HG02759 (cell line): Measurements from ENCODE around the gene FBXO31.

Source experiments
- ATAC-seq: cut with Tn5 transposase; IDR thresholded peaks from one replicate; pipeline ENCODE4 v1.9.1; 2021; ENCODE audit warnings: mild to moderate bottlenecking, moderate library complexity; ENCODE audit not compliant: unreplicated experiment

The FBXO31 gene

GRCh38 chr16:87330646-87331045 lies 52.9 kb downstream of the FBXO31 start:
- no peak for ATAC-seq

GRCh38 chr16:87330257-87330624 lies 53.3 kb downstream of the FBXO31 start:
- ATAC-seq, result no peak

- ATAC-seq, result no peak
Observed at GRCh38 chr16:87329436-87330256, 53.9 kb downstream of the FBXO31 start.

- no peak for ATAC-seq
Observed at GRCh38 chr16:87328846-87329245, 54.7 kb downstream of the FBXO31 start.

- no peak for ATAC-seq
Observed at GRCh38 chr16:87327798-87328495, 55.6 kb downstream of the FBXO31 start.

- ATAC-seq, result no peak
Observed at GRCh38 chr16:87326151-87326571, 57.4 kb downstream of the FBXO31 start.

- ATAC-seq, result no peak
Observed at GRCh38 chr16:87325423-87325858, 58.1 kb downstream of the FBXO31 start.

GRCh38 chr16:87324411-87325275 lies 58.9 kb downstream of the FBXO31 start:
- ATAC-seq, result no peak

- ATAC-seq, result no peak
Observed at GRCh38 chr16:87323727-87324410, 59.7 kb downstream of the FBXO31 start.

- no peak for ATAC-seq
Observed at GRCh38 chr16:87322833-87323726, 60.5 kb downstream of the FBXO31 start.

- no peak for ATAC-seq
Observed at GRCh38 chr16:87322360-87322759, 61.2 kb downstream of the FBXO31 start.

GRCh38 chr16:87321336-87322107 lies 62.1 kb downstream of the FBXO31 start:
- no peak for ATAC-seq

GRCh38 chr16:87320510-87321227 lies 62.9 kb downstream of the FBXO31 start:
- no peak for ATAC-seq

GRCh38 chr16:87319997-87320491 lies 63.5 kb downstream of the FBXO31 start:
- no peak for ATAC-seq

- ATAC-seq, result no peak
Observed at GRCh38 chr16:87319011-87319410, 64.6 kb downstream of the FBXO31 start.

- peak; percentile 25 for ATAC-seq
Observed at GRCh38 chr16:87317750-87318644, 65.6 kb downstream of the FBXO31 start.
